PC-3 (cell line): Measurements from ENCODE around the gene MOB2.

Experiments
- CTCF ChIP-seq: fragments of 300-600 bp; sonication (generic); conservative IDR thresholded peaks from 2 replicates; pipeline ENCODE4 v1.5.1; 2017; ENCODE audit warnings: antibody characterized with exemption, low read depth, mild to moderate bottlenecking, low read length
- EZH2 ChIP-seq: fragments of 300-600 bp; sonication (generic); IDR thresholded peaks from one replicate; pipeline ENCODE4 v1.6.1; 2017; ENCODE audit warnings: antibody characterized with exemption, mild to moderate bottlenecking, low read length; ENCODE audit not compliant: unreplicated experiment
- EZH2phosphoT487 ChIP-seq: fragments of 300-600 bp; sonication (generic); IDR thresholded peaks from 2 replicates; pipeline ENCODE4 v1.6.1; 2018; ENCODE audit warnings: mild to moderate bottlenecking, antibody characterized with exemption, low read length, borderline replicate concordance

- TF ChIP-seq CTCF (no peak), EZH2phosphoT487 (no peak), EZH2 (no peak)
Observed at GRCh38 chr11:1440066-1440465, 46.5 kb downstream of the MOB2 start.
